ENCODE measurements around the gene ADARB2.

The ADARB2 gene

GRCh38 chr10:1410032-1410431 is 327.3 kb downstream of the ADARB2 start:
- no peak for DNase-seq (ENCODE audit: low read depth)
- no peak for TF ChIP-seq CTCF (IDR thresholded peaks at IDR 0.05; ENCODE audit: low read depth, low read length, missing control alignments)
- H3K4me3 ChIP-seq (ENCODE audit: low read depth, low read length), result no peak overlapping the region

GRCh38 chr10:1409392-1409791 is 327.9 kb downstream of the ADARB2 start:
- TF ChIP-seq CTCF (IDR thresholded peaks at IDR 0.05; ENCODE audit: low read depth, low read length, missing control alignments), result no peak
- DNase-seq (ENCODE audit: low read depth), result no peak
- no peak overlapping the region for H3K4me3 ChIP-seq (ENCODE audit: low read depth, low read length)

- DNase-seq (ENCODE audit: low read depth), result no peak
- TF ChIP-seq CTCF (IDR thresholded peaks at IDR 0.05; ENCODE audit: low read depth, low read length, missing control alignments), result no peak
Observed at GRCh38 chr10:1408651-1409367, 328.5 kb downstream of the ADARB2 start.

GRCh38 chr10:1406967-1407945 is 330.1 kb downstream of the ADARB2 start:
- no peak overlapping the region for H3K4me3 ChIP-seq (ENCODE audit: low read depth, low read length)
- TF ChIP-seq CTCF (IDR thresholded peaks at IDR 0.05; ENCODE audit: low read depth, low read length, missing control alignments), result no peak
- DNase-seq (ENCODE audit: low read depth), result no peak

More at GRCh38 chr10:1408651-1409367, 328.5 kb downstream of the ADARB2 start:
- no peak overlapping the region for H3K4me3 ChIP-seq (ENCODE audit: low read depth, low read length)

- no peak overlapping the region for H3K4me3 ChIP-seq (ENCODE audit: low read depth, low read length)
- TF ChIP-seq CTCF (IDR thresholded peaks at IDR 0.05; ENCODE audit: low read depth, low read length, missing control alignments), result no peak
- DNase-seq (ENCODE audit: low read depth), result no peak
Observed at GRCh38 chr10:1406132-1406966, 331.0 kb downstream of the ADARB2 start.

Data from GM12864 (cell line).